GM19035 (cell line): ENCODE measurements around the gene TESK2.
"Not testable (repeated sequence)": the region's sequence is repeated elsewhere in the genome, so short reads cannot be mapped to it uniquely, and the experiment has no call there.

Experiments
- ATAC-seq: cut with Tn5 transposase; IDR thresholded peaks from one replicate; pipeline ENCODE4 v1.9.1; 2021; ENCODE audit not compliant: unreplicated experiment

TESK2 gene

GRCh38 chr1:45474194-45474593 is 16.8 kb downstream of the TESK2 start:
- ATAC-seq, result not testable (repeated sequence)

DNA sequence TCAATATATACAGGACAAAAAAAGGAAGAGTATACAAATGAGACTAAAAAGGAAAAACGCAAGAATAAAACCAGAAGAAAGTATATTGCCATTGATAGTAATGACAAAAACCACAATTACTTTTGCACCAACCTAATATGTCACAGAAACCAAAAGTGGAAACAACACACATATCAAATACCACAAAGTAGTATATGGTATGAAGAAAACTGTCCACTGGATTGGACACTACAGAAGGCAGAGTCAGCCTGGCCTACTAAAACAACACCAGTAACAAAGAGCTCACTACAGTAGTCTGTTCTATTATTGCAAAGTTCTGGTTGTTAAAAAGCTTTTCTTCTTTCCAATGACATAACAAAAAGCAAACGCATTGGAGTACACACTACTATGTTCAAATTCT is 17.7 kb downstream of the TESK2 start:
- no peak for ATAC-seq

- no peak for ATAC-seq
Observed at GRCh38 chr1:45470306-45470798, 20.6 kb downstream of the TESK2 start.

DNA sequence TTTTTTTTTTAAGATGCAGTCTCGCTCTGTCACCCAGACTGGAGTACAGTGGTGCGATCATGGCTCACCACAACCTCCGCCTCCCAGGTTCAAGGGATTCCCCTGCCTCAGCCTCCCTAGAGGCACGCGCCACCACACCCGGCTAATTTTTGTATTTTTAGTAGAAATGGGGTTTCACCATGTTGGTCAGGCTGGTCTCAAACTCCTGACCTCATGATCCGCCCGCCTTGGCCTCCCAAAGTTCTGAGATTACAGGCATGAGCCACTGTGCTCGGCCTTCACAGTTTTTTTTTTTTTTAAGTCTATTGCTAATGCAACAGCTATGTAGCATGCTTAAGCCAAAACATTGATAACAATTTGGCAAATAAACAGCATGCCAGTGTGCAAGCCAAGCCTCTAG is 23.6 kb downstream of the TESK2 start:
- ATAC-seq, result peak; percentile 54

DNA sequence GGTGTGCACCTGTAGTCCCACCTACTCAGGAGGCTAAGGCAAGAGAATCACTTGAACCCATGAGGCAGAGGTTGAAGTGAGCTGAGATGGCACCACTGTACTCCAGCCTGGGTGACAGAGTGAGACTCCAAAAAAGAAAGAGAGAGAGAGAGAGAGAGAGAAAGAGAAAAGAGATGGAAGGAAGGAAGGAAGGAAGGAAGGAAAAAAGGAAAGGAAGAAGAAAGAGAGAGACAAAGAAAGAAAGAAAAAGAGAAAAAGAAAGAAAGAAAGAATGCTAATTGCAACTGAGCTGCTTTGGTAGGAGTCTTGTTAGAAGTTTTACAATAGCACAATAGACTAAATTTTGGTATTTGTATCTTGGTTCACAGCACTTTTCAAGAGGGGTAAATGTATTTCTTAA is 25.7 kb downstream of the TESK2 start:
- ATAC-seq, result no peak

DNA sequence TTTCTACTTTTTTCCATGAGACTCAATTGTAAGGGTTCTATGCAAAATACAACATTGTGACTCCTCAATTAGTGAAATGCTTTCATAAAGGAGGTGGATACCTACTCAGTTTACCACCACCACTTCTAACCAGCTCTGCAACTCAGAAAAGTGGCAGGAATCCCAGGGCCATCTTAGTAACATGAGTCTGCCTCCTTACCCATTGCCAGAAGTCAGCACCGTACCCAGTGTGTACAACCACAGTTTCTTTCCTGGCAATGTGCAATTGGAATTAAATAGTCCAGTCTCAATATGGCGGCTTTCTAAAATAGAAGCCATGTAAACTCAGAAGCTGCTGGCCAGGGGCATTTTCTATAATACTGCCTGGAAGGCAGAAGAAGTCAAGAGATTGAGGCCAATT is 32.1 kb downstream of the TESK2 start:
- ATAC-seq, result no peak

DNA sequence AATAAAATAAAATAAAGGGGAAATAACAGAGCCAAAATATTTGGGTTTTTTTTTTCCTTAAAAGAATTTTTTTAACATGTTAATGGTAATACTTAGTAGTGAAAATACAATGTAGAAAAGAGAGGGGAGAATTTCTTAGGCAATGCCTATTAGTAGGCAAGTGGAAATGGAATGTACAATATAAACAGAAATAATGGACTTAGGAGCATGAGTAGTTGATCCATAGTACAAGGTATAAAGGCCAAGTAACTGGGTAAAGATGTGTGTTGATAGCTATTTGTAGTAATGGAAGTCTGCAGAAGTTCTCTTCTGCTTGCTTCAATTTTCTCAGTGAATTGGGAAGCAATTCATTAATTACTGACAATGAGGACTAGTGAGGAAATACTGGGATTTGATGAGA is 34.4 kb downstream of the TESK2 start:
- no peak for ATAC-seq

DNA sequence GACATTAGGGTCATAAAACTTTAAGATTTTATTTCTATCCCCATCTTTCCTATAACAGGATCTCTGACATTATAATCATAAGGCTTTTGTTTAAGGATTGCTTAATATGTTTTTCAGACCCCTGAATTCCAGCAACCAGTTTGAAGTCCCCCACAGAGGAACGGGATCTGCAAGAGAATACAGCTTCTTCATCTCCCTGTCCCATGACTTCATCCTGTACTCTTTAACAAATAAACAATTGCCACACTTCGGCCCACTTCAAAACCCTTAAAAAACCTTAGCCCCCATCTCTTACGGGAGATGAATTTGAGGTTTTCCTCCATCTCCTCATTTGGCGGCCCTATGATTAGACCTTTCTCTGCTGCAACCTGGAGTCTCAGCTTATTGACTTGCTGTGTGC is 35.8 kb downstream of the TESK2 start:
- no peak for ATAC-seq

DNA sequence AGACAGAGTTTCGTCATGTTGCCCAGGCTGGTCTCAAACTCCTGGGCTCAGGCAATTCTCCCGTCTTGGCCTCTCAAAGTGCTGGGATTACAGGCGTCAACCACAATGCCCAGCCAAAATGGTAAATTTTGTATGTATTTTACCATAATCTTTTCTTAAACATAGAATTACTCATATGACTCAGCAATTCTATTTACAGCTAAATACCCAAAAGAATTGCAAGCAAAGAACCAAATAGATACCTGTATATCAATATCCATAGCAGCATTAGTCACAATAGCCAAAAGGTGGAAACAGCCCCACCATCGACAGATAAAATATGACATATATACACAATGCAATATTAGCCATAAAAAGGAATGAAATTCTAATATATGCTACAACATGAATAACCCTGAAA is 36.5 kb downstream of the TESK2 start:
- no peak for ATAC-seq

DNA sequence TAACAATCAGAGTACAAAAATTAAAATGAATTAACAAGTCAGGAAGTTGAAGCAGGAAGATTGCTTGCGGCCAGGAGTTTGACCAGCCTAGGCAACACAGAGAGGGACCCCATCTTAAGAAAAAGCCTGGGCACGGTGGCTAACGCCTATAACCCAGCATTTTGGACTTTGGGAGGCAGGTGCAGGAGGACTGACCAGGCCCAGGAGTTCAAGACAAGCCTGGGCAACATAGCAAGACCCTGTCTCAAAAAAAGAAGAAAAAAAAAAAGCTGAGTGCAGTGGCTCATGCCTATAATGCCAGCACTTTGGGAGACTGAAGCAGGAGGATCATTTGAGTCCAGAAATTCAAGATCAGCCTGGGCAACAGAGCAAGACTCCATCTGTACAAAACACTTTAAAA is 38.5 kb downstream of the TESK2 start:
- ATAC-seq, result no peak

DNA sequence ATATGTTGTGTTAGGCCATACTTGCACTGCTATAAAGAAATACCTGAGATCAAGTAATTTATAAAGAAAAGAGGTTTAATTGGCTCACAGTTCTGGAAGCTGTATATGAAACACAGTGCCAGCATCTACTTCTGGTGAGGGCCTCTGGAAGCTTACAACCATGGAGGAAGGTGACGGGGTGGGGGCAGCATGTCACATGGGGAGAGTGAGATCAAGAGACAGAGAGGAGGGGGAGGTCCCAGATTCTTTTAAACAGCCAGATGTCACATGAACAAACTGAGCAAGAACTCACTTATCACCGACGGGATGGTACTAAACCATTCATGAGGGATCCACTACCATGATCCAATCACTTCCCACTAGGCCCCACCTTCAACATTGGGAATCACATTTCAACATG is 42.6 kb downstream of the TESK2 start:
- no peak for ATAC-seq

- ATAC-seq, result no peak
Observed at GRCh38 chr1:45446950-45447672, 43.9 kb downstream of the TESK2 start.

DNA sequence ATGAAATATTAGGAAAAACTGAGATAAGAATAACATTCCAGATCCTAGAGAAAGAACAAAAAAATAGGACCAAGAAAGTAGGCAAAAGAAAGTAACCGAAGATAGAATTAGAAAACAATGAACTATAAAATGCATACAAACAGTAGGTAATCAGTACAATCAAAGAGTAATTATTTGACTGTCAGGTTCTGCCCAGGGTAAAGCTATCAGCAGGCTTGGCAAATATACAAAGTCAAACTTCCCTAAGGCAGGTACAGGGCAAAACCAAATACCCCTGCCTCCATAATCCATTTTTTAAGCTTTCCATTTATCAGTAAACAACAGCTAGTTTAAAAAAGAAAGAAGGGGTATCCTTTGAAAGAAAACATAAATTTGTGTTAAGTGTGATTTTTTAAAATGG is 44.4 kb downstream of the TESK2 start:
- no peak for ATAC-seq

DNA sequence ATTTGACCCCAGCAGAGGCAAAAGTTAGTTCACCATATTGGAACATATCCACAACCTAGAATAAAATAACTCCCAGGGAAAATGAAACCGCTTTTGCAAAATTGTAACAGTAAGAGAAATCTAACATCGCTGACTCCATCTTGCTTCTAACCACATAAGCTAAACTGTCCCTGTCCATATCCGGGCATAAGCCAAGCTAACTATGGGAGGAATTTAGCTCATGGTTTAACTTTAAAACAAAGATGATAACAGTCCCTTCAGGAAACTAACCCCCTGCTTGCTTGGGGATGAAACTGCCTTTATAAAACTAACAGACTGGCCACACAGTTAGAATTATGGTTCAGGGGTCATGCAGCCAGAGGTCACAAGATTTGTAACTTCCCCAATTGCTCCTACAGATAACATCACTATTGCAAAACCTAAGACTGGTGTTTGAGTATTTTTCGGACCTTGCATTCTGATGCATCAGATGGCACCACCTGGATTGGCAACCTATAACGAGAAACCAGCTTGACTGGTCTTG is 46.3 kb downstream of the TESK2 start:
- no peak for ATAC-seq

DNA sequence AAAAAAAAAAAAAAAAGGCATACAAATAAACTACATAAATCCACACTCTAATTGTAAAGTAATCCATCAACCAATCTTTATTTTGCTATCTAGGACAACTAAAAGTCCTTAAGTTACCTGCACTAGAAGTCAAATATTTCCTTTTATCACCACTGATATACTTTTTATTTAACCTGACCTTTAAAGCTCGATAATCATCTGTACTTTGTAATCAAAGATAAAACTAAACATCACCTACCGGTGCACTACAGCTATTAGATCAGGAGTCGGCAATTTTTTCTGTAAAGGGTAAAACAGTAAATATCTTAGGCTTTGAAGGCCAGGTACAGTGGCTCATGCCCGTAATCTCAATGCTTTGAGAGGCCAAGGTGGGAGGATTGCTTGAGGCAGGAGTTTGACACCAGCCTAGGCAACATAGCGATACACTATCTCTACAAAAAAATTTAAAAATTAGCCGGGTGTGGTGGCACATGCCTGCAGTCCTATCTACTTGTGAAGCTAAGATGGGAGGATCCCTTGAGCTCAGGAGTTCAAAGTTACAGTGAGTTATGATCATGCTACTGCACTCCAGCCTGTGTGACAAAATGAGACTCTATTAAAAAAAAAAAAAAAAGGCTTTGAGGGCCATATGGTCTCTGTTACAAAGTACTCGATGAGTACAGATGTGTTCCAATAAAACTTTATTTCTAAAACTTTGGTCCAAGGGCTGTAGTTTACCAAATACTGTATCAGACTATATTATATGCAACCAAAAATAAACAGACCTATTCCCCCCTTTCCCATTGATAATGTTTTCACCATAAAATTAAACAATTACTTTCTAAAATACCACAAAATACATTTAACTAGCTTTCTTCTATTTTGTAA is 47.1 kb downstream of the TESK2 start:
- no peak for ATAC-seq

DNA sequence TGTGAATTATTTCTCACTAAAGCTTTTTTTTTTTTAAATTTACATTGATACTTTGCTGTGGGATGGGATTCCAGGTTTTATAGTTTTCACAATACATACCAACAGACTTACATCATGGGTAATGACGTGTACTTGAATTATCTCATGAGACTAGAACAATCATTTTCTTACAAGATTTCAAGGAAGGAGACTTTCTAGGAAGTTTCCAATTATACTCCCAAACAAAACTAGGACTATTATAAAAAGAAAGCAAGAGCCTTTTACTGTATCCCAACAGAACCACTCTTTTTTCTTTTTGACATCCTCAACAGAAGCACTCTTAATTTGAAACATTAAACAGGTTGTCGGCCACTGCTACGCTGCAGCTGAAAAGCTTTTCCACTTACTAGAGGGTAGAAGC is 48.7 kb downstream of the TESK2 start:
- no peak for ATAC-seq

DNA sequence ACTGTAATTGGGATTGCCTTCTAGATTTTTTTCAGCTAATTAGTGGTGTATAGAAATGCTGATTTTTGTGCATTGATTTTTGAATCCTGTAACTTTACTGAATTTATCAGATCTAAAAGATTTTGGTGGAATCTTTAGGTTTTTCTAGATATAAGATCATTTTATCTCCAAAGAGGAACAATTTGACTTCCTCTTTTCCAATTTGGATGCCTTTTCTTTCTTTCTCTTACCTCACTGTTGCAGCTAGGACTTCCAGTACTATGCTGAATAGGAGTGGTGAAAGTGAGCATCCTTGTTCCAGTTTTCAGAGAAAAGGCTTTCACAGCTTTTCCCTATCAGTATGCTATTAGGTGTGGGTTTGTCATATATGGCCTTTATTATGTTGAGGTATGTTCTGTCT is 53.6 kb downstream of the TESK2 start:
- ATAC-seq, result no peak

- ATAC-seq, result no peak
Observed at GRCh38 chr1:45430490-45430889, 60.5 kb downstream of the TESK2 start.

GRCh38 chr1:45429561-45430159 is 61.3 kb downstream of the TESK2 start:
- no peak for ATAC-seq

GRCh38 chr1:45423906-45424678 is 66.9 kb downstream of the TESK2 start:
- ATAC-seq, result no peak

DNA sequence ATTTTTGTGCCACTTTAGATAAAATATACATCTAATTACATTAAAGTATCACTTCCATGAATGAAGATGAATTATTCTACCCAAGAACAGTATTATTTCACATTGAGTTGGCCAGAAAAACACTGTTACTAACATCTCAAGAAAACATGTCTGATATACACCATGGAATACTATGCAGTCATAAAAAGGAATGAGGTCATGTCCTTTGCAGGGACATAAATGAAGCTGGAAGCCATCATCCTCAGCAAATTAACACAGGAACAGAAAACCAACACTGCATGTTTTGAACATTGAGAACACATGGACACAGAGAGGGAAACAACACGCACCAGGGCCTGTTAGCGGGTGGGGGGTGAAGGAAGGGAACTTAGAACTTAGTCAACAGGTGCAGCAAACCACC is 69.0 kb downstream of the TESK2 start:
- no peak for ATAC-seq
